Mesenchymal stem cell (in vitro differentiated cells and primary cell): ENCODE results near the gene ACSF2.

ENCODE experiments used
- DNase-seq: peaks from one replicate; pipeline ENCODE4 v3.0.0-alpha.2; 2013
- H2AFZ ChIP-seq: one replicate; pipeline ENCODE4 v1.6.1; 2013; ENCODE audit warnings: low read depth, mild to moderate bottlenecking, control low read depth, inconsistent platforms, low read length, moderate library complexity
- H2AK5ac ChIP-seq: 2 replicates; pipeline ENCODE4 v1.6.1; 2013; ENCODE audit warnings: low read length, moderate library complexity, mild to moderate bottlenecking, inconsistent platforms; ENCODE audit not compliant: severe bottlenecking
- H2BK120ac ChIP-seq: one replicate; pipeline ENCODE4 v1.6.1; 2013; ENCODE audit warnings: low read depth, mild to moderate bottlenecking, inconsistent platforms, low read length, moderate library complexity
- H2BK12ac ChIP-seq, 2 experiments: one replicate each; pipeline ENCODE4 v1.6.1; 2013; ENCODE audit warnings: inconsistent platforms in 2 of 2, low read length in 2 of 2, mild to moderate bottlenecking in 2 of 2, moderate library complexity in 2 of 2, control low read depth in 1 of 2
- H2BK15ac ChIP-seq: one replicate; pipeline ENCODE4 v1.6.1; 2013; ENCODE audit warnings: mild to moderate bottlenecking, low read depth, inconsistent platforms; ENCODE audit not compliant: poor library complexity, severe bottlenecking
- H2BK5ac ChIP-seq: 2 replicates; pipeline ENCODE4 v1.6.1; 2013; ENCODE audit warnings: low read depth, mild to moderate bottlenecking, low read length, control low read depth, inconsistent platforms; ENCODE audit not compliant: poor library complexity, severe bottlenecking
- H3K14ac ChIP-seq, 2 experiments: one replicate each; pipeline ENCODE4 v1.6.1; 2013; ENCODE audit warnings: inconsistent platforms in 2 of 2, low read length in 2 of 2, control low read depth in 1 of 2, mild to moderate bottlenecking in 1 of 2, moderate library complexity in 1 of 2
- H3K18ac ChIP-seq, 2 experiments: one replicate each; pipeline ENCODE4 v1.6.1; 2013; ENCODE audit warnings: inconsistent platforms in 2 of 2, low read length in 2 of 2, control low read depth in 1 of 2, low read depth in 1 of 2, mild to moderate bottlenecking in 1 of 2
- H3K23ac ChIP-seq, 2 experiments: one replicate each; pipeline ENCODE4 v1.6.1; 2013; ENCODE audit warnings: inconsistent platforms in 2 of 2, low read length in 2 of 2, mild to moderate bottlenecking in 2 of 2, moderate library complexity in 2 of 2, control low read depth in 1 of 2
- H3K27ac ChIP-seq: 2 replicates; pipeline ENCODE4 v1.5.1; 2013; ENCODE audit warnings: mild to moderate bottlenecking, moderate library complexity, low read length, control low read depth, inconsistent platforms; ENCODE audit not compliant: poor library complexity, severe bottlenecking
- H3K27me3 ChIP-seq, 2 experiments: 2 replicates each; pipeline versions ENCODE4 v1.6.1 to v1.7.0; 2013; ENCODE audit warnings: low read length in 2 of 2, mild to moderate bottlenecking in 2 of 2, moderate library complexity in 2 of 2, control low read depth in 1 of 2, inconsistent platforms in 1 of 2; ENCODE audit not compliant: control insufficient read depth in 1 of 2, insufficient read depth in 1 of 2
- H3K36me3 ChIP-seq, 2 experiments: 2 replicates each; pipeline versions ENCODE4 v1.6.1 to v1.7.0; 2013; ENCODE audit warnings: low read length in 2 of 2, control low read depth in 1 of 2, inconsistent platforms in 1 of 2, low read depth in 1 of 2, mild to moderate bottlenecking in 1 of 2; ENCODE audit not compliant: insufficient read depth in 2 of 2, control insufficient read depth in 1 of 2
- H3K4ac ChIP-seq, 2 experiments: one replicate each; pipeline ENCODE4 v1.6.1; 2013; ENCODE audit warnings: inconsistent platforms in 2 of 2, low read length in 2 of 2, mild to moderate bottlenecking in 2 of 2, moderate library complexity in 2 of 2, control low read depth in 1 of 2, low read depth in 1 of 2
- H3K4me1 ChIP-seq: 2 replicates; pipeline ENCODE4 v1.6.1; 2013; ENCODE audit warnings: low read depth, low read length, control low read depth; ENCODE audit not compliant: control insufficient read depth, insufficient read depth
- H3K4me2 ChIP-seq: 2 replicates; pipeline ENCODE4 v1.6.1; 2013; ENCODE audit warnings: low read length, mild to moderate bottlenecking, inconsistent platforms; ENCODE audit not compliant: poor library complexity, severe bottlenecking
- H3K4me3 ChIP-seq, 2 experiments: 2 replicates each; pipeline versions ENCODE4 v1.5.1 to v1.7.0; 2013; ENCODE audit warnings: low read length in 2 of 2, mild to moderate bottlenecking in 2 of 2, control low read depth in 1 of 2, low read depth in 1 of 2; ENCODE audit not compliant: insufficient read depth in 1 of 2
- H3K79me1 ChIP-seq: replicated peaks from 2 replicates; pipeline ENCODE4 v1.6.1; 2013; ENCODE audit warnings: mild to moderate bottlenecking, control low read depth, low read length, inconsistent platforms; ENCODE audit not compliant: poor library complexity, severe bottlenecking
- H3K9ac ChIP-seq: 2 replicates; pipeline ENCODE4 v1.7.0; 2013; ENCODE audit warnings: mild to moderate bottlenecking, low read length, moderate library complexity
- H3K9me3 ChIP-seq: 2 replicates; pipeline ENCODE4 v1.7.0; 2013; ENCODE audit warnings: mild to moderate bottlenecking, low read length; ENCODE audit not compliant: control insufficient read depth
- H4K8ac ChIP-seq: one replicate; pipeline ENCODE4 v1.6.1; 2013; ENCODE audit warnings: inconsistent platforms, mild to moderate bottlenecking, low read length, moderate library complexity
- H4K91ac ChIP-seq: one replicate; pipeline ENCODE4 v1.6.1; 2013; ENCODE audit warnings: mild to moderate bottlenecking, low read length, inconsistent platforms
- WGBS: methylation state at CpG from one replicate; pipeline ENCODE4 v1.1.7; 2013; ENCODE audit warnings: mixed read lengths; 5-methylcytosine and 5-hydroxymethylcytosine counted together

ACSF2 gene

GRCh38 chr17:50465171-50465570 is 39.2 kb downstream of the ACSF2 start:
- H3K23ac ChIP-seq = no peak overlapping the region
- H3K9ac ChIP-seq = no peak overlapping the region
- no peak overlapping the region for H3K4me3 ChIP-seq
- H4K91ac ChIP-seq = no peak overlapping the region
- no peak overlapping the region for H2BK5ac ChIP-seq
- H3K4me1 ChIP-seq = peaks cover 13% of the 10 kb centered on the region
- no peak overlapping the region for H3K27ac ChIP-seq
- no peak overlapping the region for H3K4me2 ChIP-seq
- H2AK5ac ChIP-seq = no peak overlapping the region
- H3K4ac ChIP-seq = no peak overlapping the region
- no peak overlapping the region for H2BK15ac ChIP-seq
- H2BK12ac ChIP-seq = no peak overlapping the region
- H3K36me3 ChIP-seq = peaks cover 0 to 55% of the 10 kb centered on the region in 2 experiments
- 92% methylated on average over 6 of the region's 6 CpGs for WGBS
- no peaks in the 10 kb centered on the region for H3K79me1 ChIP-seq
- H3K14ac ChIP-seq = no peak overlapping the region
- H2AFZ ChIP-seq = no peak overlapping the region
- H3K27me3 ChIP-seq = peaks cover 19 to 39% of the 10 kb centered on the region in 2 experiments
- H3K18ac ChIP-seq = no peak overlapping the region
- no peaks in the 10 kb centered on the region for H3K9me3 ChIP-seq
- H2BK120ac ChIP-seq = no peak overlapping the region
- DNase-seq = no peak
- H4K8ac ChIP-seq = no peak overlapping the region

GRCh38 chr17:50465635-50466034 is 39.6 kb downstream of the ACSF2 start:
- Histone ChIP-seq H2BK15ac (no peak overlapping the region), H2BK12ac (no peak overlapping the region), H3K36me3 (peaks cover 0 to 50% of the 10 kb centered on the region in 2 experiments), H4K91ac (no peak overlapping the region), H3K79me1 (no peaks in the 10 kb centered on the region), H4K8ac (no peak overlapping the region), H2BK5ac (no peak overlapping the region), H2BK120ac (no peak overlapping the region), H3K4me2 (no peak overlapping the region), H3K18ac (no peak overlapping the region), H3K4me1 (peaks cover 15% of the 10 kb centered on the region), H3K9ac (no peak overlapping the region), H3K27ac (no peak overlapping the region), H3K4me3 (no peak overlapping the region), H3K27me3 (peaks cover 19 to 41% of the 10 kb centered on the region in 2 experiments), H3K4ac (no peak overlapping the region), H3K14ac (no peak overlapping the region), H2AK5ac (no peak overlapping the region), H2AFZ (no peak overlapping the region), H3K23ac (no peak overlapping the region), H3K9me3 (no peaks in the 10 kb centered on the region)
- no peak for DNase-seq
- WGBS = 92% methylated on average over 7 of the region's 9 CpGs

- no peak overlapping the region for H3K4ac ChIP-seq
- WGBS = 88% methylated on average over 8 of the region's 9 CpGs
- H3K9ac ChIP-seq = no peak overlapping the region
- no peak overlapping the region for H3K14ac ChIP-seq
- peaks cover 0 to 51% of the 10 kb centered on the region in 2 experiments for H3K36me3 ChIP-seq
- peaks cover 19 to 44% of the 10 kb centered on the region in 2 experiments for H3K27me3 ChIP-seq
- no peak overlapping the region for H2AK5ac ChIP-seq
- H3K18ac ChIP-seq = no peak overlapping the region
- peaks cover 15% of the 10 kb centered on the region for H3K4me1 ChIP-seq
- H4K8ac ChIP-seq = no peak overlapping the region
- H3K23ac ChIP-seq = no peak overlapping the region
- H2AFZ ChIP-seq = no peak overlapping the region
- no peak overlapping the region for H2BK5ac ChIP-seq
- H3K27ac ChIP-seq = no peak overlapping the region
- no peaks in the 10 kb centered on the region for H3K79me1 ChIP-seq
- H2BK120ac ChIP-seq = no peak overlapping the region
- H2BK12ac ChIP-seq = no peak overlapping the region
- DNase-seq = no peak
- no peaks in the 10 kb centered on the region for H3K9me3 ChIP-seq
- H3K4me3 ChIP-seq = no peak overlapping the region
- no peak overlapping the region for H2BK15ac ChIP-seq
- H4K91ac ChIP-seq = peak overlapping the region; percentile 7
- no peak overlapping the region for H3K4me2 ChIP-seq
Measured at GRCh38 chr17:50466371-50467113, 40.5 kb downstream of the ACSF2 start.

GRCh38 chr17:50467114-50467854 is 41.3 kb downstream of the ACSF2 start:
- Histone ChIP-seq H2BK12ac (no peak overlapping the region), H3K36me3 (peaks cover 3 to 51% of the 10 kb centered on the region in 2 experiments), H2BK15ac (no peak overlapping the region), H3K79me1 (no peaks in the 10 kb centered on the region), H3K23ac (no peak overlapping the region), H2BK5ac (no peak overlapping the region), H2AFZ (no peak overlapping the region), H4K91ac (no peak overlapping the region), H2BK120ac (no peak overlapping the region), H3K4me3 (no peak overlapping the region), H4K8ac (no peak overlapping the region), H3K9ac (no peak overlapping the region), H3K9me3 (no peaks in the 10 kb centered on the region), H3K27ac (no peak overlapping the region), H3K4me1 (peaks cover 15% of the 10 kb centered on the region), H3K4ac (no peak overlapping the region), H3K14ac (no peak overlapping the region), H2AK5ac (no peak overlapping the region), H3K4me2 (no peak overlapping the region), H3K18ac (no peak overlapping the region), H3K27me3 (peaks cover 19 to 44% of the 10 kb centered on the region in 2 experiments)
- 79% methylated on average over 6 of the region's 7 CpGs for WGBS
- DNase-seq = no peak
